Measurements from ENCODE around the gene GSDME. TPM values are rescaled to one million over a fixed set of nuclear protein-coding genes. Genes with fewer than 3 reads are reported as not detected.

Gene GSDME
- total RNA-seq, 4 donors from 2014 or later = 5.3 to 15.7 (median 10.6) TPM

DNA sequence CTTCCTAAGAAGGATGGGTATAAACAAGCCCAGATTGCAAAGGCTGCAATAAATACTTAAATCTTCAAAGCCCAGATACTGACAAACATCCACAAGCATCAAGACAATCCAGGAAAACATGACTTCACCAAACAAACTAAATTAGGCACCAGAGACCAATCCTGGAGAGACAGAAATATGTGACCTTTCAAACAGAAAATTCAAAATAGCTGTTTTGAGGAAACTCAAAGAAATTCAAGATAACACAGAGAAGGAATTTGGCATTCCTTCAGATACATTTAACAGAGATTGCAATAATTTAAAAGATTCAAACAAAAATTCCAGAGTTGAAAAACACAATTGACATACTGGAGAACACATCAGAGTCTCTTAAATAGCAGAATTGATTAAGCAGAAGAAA, 23.0 kb downstream of the GSDME start:
- Histone ChIP-seq H3K4me1 (peaks cover 0 to 4% (median 0%) of the 10 kb centered on the region in 4 donors), H3K27ac (no peak overlapping the region), H3K9me3 (peaks cover 0 to 19% (median 0%) of the 10 kb centered on the region in 4 donors), H3K27me3 (no peaks in the 10 kb centered on the region), H3K36me3 (no peaks in the 10 kb centered on the region), H3K4me3 (no peak overlapping the region)
- no peak for DNase-seq (ENCODE audit: low spot score in 2 of 2)
- TF ChIP-seq, protein P1, sequence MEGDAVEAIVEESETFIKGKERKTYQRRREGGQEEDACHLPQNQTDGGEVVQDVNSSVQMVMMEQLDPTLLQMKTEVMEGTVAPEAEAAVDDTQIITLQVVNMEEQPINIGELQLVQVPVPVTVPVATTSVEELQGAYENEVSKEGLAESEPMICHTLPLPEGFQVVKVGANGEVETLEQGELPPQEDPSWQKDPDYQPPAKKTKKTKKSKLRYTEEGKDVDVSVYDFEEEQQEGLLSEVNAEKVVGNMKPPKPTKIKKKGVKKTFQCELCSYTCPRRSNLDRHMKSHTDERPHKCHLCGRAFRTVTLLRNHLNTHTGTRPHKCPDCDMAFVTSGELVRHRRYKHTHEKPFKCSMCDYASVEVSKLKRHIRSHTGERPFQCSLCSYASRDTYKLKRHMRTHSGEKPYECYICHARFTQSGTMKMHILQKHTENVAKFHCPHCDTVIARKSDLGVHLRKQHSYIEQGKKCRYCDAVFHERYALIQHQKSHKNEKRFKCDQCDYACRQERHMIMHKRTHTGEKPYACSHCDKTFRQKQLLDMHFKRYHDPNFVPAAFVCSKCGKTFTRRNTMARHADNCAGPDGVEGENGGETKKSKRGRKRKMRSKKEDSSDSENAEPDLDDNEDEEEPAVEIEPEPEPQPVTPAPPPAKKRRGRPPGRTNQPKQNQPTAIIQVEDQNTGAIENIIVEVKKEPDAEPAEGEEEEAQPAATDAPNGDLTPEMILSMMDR (IDR thresholded peaks at IDR 0.05) = no peak
- TF ChIP-seq POLR2A (IDR thresholded peaks at IDR 0.05) (no peak), EP300 (IDR thresholded peaks at IDR 0.05) (no peak)

- DNase-seq (ENCODE audit: low spot score in 2 of 2) = no peak
- Histone ChIP-seq H3K9me3 (peaks cover 0 to 14% (median 0%) of the 10 kb centered on the region in 4 donors), H3K36me3 (no peaks in the 10 kb centered on the region), H3K4me1 (peaks cover 0 to 10% (median 0%) of the 10 kb centered on the region in 4 donors), H3K4me3 (no peak overlapping the region), H3K27me3 (no peaks in the 10 kb centered on the region), H3K27ac (no peak overlapping the region)
- 72 to 78% methylated on average over 2 of the region's 2 CpGs for WGBS, 2 donors
- TF ChIP-seq POLR2A (IDR thresholded peaks at IDR 0.05) (no peak), EP300 (IDR thresholded peaks at IDR 0.05) (no peak)
- TF ChIP-seq, protein P1 (IDR thresholded peaks at IDR 0.05) = no peak
Observed at GRCh38 chr7:24733414-24734060, 23.7 kb downstream of the GSDME start.

DNA sequence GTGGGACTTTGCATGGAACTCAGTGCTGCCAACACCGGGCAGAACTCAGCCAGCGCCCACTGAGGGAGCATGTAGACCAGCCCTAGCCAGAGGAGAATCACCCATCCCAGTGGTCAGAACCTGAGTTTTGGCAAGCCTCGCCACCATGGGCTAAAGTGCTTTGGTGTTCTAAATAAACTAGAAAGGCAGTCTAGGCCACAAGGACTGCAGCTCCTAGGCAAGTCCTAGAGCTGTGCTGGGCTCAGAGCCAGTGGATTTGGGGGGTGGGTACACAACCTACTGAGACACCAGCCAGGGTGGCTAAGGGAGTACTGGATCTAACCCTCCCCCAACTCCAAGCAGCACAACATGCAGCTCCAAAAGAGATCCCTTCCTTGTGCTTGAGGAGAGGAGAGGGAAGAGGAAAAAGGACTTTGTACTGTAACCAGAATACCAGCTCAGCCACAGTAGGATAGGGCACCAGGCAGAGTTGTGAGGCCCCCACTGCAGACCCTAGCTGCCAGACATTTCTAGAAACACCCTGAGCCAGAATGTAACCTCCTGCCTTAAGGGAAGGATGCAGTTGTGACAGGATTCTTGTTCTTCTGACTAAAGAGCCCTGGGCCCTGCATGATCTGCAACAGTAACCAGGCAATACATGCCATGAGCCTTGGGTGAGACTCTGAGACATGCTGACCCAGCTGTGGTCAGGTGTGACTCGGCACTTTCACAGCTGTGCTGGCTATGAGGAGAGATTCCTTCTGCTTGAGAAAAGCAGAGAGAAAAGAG, 24.4 kb downstream of the GSDME start:
- 84 to 89% methylated on average over 4 of the region's 4 CpGs for WGBS, 2 donors
- H3K4me3 ChIP-seq = no peak overlapping the region
- H3K27me3 ChIP-seq = no peaks in the 10 kb centered on the region
- peaks cover 0 to 13% (median 0%) of the 10 kb centered on the region in 4 donors for H3K4me1 ChIP-seq
- H3K36me3 ChIP-seq = no peaks in the 10 kb centered on the region
- TF ChIP-seq, protein P1 (IDR thresholded peaks at IDR 0.05) = no peak
- TF ChIP-seq EP300 (IDR thresholded peaks at IDR 0.05) (no peak), POLR2A (IDR thresholded peaks at IDR 0.05) (no peak)
- H3K9me3 ChIP-seq = peaks cover 0 to 7% (median 0%) of the 10 kb centered on the region in 4 donors
- no peak for DNase-seq (ENCODE audit: low spot score in 2 of 2)
- H3K27ac ChIP-seq = no peak overlapping the region

- no peak for DNase-seq (ENCODE audit: low spot score in 2 of 2)
- no peak overlapping the region for H3K4me3 ChIP-seq
- no peaks in the 10 kb centered on the region for H3K36me3 ChIP-seq
- no peak overlapping the region for H3K27ac ChIP-seq
- H3K27me3 ChIP-seq = no peaks in the 10 kb centered on the region
- H3K4me1 ChIP-seq = peaks cover 0 to 13% (median 0%) of the 10 kb centered on the region in 4 donors
- WGBS, 2 donors = 90% methylated on average over 13 of the region's 13 CpGs
- peaks cover 0 to 3% (median 0%) of the 10 kb centered on the region in 4 donors for H3K9me3 ChIP-seq
- TF ChIP-seq POLR2A (IDR thresholded peaks at IDR 0.05) (no peak), EP300 (IDR thresholded peaks at IDR 0.05) (no peak)
- TF ChIP-seq, protein P1 (IDR thresholded peaks at IDR 0.05) = no peak
Observed at GRCh38 chr7:24731313-24731712, 26.0 kb downstream of the GSDME start.

DNA sequence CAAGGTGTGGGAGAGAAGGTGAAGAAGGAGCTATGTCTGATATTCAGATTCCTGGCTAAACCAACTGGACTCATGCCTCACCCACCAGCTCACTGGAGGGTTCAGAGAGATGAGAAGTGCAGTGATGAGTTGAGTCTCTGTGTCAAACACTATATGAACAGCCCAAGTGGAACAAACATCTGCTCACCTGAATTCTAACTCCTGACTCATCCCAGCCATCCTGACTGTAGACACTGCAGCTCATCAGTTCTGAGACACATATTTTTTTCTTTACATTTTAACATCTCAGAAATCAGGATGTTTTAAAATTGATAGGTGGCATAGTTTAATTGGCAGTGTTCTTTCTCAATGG, 27.3 kb downstream of the GSDME start:
- Histone ChIP-seq H3K4me3 (no peak overlapping the region), H3K27ac (no peak overlapping the region), H3K9me3 (no peaks in the 10 kb centered on the region), H3K4me1 (peaks cover 0 to 13% (median 0%) of the 10 kb centered on the region in 4 donors), H3K27me3 (no peaks in the 10 kb centered on the region), H3K36me3 (no peaks in the 10 kb centered on the region)
- TF ChIP-seq EP300 (IDR thresholded peaks at IDR 0.05) (no peak), POLR2A (IDR thresholded peaks at IDR 0.05) (no peak)
- TF ChIP-seq, protein P1 (IDR thresholded peaks at IDR 0.05) = no peak
- DNase-seq (ENCODE audit: low spot score in 2 of 2) = no peak
